Fibroblast of pulmonary artery (primary cell): Measurements from ENCODE around the gene TIGD3.

Experiments
- DNase-seq: peaks from one replicate; pipeline ENCODE4 v3.0.0-alpha.2; 2010; ENCODE audit warnings: low read depth
- H3K4me3 ChIP-seq: replicated peaks from 2 replicates; pipeline ENCODE4 v1.5.1; 2011; ENCODE audit warnings: low read depth, mild to moderate bottlenecking, control low read depth, low read length, moderate library complexity
- TF ChIP-seq, protein P1 (sequence below): IDR thresholded peaks from 2 replicates; pipeline ENCODE4 v1.5.1; 2011; ENCODE audit warnings: mild to moderate bottlenecking, control low read depth, low read length, inconsistent platforms; ENCODE audit errors: missing control alignments

The TIGD3 gene

DNA sequence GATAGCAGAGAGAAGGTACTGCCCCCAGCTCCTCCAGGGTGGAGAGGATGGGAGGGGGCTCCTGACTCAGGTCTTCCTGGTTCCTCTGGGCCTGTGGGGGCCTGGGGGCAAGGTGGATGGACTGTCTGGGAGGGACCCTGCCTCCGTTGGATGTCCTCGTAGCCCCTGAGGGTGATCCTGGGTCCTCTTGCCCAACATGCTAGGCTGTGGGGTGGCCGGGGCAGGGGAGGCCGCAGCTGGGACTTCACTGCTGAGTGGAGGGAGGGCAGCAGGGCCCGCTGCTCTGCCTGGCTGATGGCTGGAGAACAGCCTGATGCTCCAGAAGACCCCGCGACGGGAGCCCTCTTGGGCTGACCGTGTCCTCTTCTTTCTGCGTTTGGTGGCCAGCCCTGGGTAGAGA is 45.3 kb downstream of the TIGD3 start:
- H3K4me3 ChIP-seq = no peak overlapping the region
- TF ChIP-seq, protein P1, sequence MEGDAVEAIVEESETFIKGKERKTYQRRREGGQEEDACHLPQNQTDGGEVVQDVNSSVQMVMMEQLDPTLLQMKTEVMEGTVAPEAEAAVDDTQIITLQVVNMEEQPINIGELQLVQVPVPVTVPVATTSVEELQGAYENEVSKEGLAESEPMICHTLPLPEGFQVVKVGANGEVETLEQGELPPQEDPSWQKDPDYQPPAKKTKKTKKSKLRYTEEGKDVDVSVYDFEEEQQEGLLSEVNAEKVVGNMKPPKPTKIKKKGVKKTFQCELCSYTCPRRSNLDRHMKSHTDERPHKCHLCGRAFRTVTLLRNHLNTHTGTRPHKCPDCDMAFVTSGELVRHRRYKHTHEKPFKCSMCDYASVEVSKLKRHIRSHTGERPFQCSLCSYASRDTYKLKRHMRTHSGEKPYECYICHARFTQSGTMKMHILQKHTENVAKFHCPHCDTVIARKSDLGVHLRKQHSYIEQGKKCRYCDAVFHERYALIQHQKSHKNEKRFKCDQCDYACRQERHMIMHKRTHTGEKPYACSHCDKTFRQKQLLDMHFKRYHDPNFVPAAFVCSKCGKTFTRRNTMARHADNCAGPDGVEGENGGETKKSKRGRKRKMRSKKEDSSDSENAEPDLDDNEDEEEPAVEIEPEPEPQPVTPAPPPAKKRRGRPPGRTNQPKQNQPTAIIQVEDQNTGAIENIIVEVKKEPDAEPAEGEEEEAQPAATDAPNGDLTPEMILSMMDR = no peak
- DNase-seq = no peak

DNA sequence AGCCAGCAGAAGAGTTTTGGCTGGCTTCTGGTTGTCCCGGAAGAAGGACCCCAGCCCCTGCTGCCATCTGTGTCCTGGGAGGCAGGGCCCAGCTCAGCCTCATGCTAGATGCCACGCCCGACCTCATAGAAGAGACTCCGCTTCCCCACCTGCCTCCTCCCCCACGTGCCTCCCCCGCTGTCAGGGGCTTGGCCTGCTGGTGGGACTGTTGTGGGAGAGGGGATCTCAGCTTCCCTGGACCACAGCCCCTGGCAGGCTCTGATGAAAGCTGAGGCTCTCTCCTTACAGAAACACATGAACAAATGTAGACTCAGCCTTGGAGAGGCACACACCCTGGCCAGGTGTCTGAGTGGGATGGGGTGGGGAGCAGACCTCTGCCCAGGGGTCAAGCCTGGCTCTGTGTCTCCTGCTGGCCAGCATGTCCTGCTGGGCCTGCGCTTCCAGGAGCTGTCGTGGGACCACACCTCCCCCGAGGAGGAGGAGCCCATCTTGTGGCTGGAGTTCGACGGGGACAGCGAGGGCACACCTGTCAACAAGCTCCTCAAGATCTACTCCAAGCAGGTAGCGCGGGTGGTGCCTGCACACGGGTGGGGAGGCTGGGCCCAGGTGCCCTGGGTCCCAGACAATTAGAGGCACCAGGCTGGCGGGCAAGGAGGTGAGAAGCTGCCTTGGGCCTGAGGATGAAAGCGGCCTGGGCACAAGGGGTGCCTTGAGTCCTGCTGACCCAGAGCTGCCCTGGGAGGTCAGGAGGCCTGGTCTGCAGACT is 45.9 kb downstream of the TIGD3 start:
- TF ChIP-seq, protein P1 = no peak
- DNase-seq = no peak
- no peak overlapping the region for H3K4me3 ChIP-seq

DNA sequence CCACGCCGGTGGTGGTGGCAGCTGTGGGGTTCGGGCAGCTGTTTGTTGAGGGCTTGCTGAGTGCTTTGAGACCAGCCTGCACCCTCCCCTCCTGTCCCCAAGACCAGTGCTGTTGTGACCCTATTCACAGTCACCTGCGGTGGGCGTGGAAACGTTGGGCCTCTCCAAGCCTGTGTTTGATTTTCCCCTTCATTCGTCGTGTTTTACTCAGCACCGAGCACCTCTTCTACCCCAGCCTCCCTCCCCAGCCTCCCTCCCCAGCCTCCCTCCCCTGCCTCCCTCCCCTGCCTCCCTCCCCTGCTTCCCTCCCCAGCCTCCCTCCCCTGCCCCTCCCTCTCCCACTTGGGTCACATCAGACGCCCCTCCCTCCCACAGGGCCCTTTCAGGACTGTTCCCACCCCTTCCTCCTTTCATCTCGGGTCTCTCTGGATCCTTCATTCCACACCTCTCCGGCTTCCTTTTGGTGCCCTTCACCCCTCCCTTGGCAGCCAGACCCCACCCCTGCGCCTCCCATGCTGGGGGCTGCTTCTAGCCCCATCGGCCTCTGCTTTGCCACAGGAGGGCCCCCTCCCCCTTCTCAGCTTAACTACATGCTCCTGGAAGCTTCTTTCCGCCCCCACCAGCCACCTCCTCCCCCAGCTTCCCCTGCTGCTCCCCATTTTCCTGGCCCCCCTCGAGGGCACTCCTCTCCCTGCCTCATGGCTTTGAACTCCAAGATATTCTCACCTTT is 46.7 kb downstream of the TIGD3 start:
- H3K4me3 ChIP-seq = no peak overlapping the region
- TF ChIP-seq, protein P1 = no peak
- DNase-seq = no peak

DNA sequence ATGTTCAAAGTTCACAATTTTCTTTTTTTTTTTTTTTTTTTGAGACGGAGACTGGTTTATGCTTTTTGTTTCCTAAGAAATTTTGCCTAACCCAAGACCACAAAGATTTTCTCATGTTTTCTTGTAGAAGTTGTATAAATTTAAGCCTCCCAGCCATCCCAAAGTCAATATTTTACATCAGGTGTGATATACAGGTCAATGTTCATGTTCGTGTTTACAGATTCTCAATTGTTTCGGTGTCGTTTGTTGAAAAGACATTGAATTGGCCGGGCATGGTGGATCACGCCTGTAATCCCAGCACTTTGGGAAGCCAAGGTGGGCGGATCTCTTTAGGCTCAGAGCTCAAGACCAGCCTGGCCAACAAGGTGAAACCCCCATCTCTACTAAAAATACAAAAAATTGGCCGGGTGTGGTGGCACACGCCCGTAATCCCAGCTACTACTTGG is 47.3 kb downstream of the TIGD3 start:
- TF ChIP-seq, protein P1 = no peak
- no peak for DNase-seq
- H3K4me3 ChIP-seq = no peak overlapping the region

DNA sequence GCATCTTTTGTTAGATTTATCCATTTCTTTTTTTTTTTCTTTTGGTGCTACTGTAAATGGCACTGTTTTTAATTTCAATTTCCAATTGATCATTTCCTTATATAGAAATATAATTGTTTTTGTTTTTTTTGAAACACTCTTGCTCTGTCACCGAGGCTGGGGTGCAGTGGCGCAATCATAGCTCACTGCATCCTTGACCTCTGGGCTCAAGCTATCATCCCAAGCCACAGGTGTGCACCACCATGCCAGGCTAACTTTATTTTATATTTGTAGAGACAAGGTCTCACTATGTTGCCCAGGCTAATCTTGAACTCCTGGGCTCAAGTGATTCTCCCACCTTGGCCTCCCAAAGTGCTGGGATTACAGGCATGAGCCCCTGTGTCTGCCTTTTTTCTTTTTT is 48.2 kb downstream of the TIGD3 start:
- no peak overlapping the region for H3K4me3 ChIP-seq
- DNase-seq = no peak
- TF ChIP-seq, protein P1 = no peak

DNA sequence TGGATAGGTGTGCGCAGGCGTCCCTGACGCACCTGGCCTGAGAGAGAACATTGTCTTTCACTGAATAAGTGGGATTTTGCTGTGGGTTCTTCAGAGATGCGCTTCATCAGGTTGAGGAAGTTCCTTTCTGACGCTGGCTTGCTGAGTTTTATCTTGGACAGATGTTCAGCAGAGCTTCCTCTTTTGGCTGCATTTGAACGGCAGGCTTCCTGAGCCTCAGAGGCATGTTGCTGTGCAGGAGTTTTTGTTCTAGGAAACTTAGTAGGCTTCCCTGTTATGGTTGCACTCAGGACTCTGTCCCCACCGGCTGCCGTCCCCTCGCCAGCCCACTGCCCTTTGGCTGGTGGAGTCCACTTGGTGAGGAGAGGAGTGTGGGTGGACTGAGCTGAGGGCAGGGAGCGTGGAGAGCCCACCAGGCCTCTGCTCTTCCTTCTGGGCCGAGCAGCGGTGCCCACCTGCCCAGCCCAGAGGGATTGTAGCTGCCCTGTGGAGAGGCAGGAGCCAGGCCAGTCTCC is 49.1 kb downstream of the TIGD3 start:
- no peak for DNase-seq
- TF ChIP-seq, protein P1 = no peak
- H3K4me3 ChIP-seq = no peak overlapping the region
